ENCODE results near the gene ADAM30.

The ADAM30 gene

DNA sequence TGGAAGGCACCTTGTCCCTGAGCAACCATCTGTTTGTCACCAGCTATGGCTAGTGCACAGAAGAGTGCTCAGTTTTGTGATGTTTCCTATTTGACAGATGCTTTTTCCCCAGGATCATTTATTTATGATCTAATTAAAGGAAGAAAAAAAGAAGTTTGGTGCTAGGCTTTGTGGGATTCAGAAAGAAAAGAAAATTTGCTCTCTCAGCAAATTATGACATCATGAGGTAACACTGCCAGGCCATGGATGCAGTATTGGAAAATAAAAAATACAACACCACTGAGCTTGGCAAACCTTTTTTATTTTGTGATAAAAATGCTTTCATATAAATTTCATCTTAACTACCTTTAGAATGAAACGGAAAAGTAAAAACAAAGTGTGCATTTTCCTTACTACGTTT, 15.5 kb upstream of the ADAM30 start:
- Histone ChIP-seq H3K27me3 (ENCODE audit: insufficient read depth, low read length) (no peaks in the 10 kb centered on the region), H3K9me2 (ENCODE audit: low read depth, low read length) (no peaks in the 10 kb centered on the region), H3K9me3 (ENCODE audit: low read length) (no peaks in the 10 kb centered on the region), H3K4me3 (ENCODE audit: low read depth, low read length, poor library complexity, severe bottlenecking) (no peak overlapping the region), H4K20me1 (ENCODE audit: insufficient read depth, low read length) (no peaks in the 10 kb centered on the region), H3K9ac (ENCODE audit: low read length) (no peak overlapping the region), H3K4me1 (ENCODE audit: insufficient read depth, low read length, severe bottlenecking) (no peaks in the 10 kb centered on the region), H3K4me2 (ENCODE audit: low read length) (no peak overlapping the region), H3K27ac (ENCODE audit: low read depth, low read length, poor library complexity, severe bottlenecking) (no peak overlapping the region), H2AFZ (ENCODE audit: low read length) (no peak overlapping the region), H3K36me3 (ENCODE audit: insufficient read depth, low read length) (peaks cover 30% of the 10 kb centered on the region), H3F3A (ENCODE audit: insufficient read depth, low read length) (no peaks in the 10 kb centered on the region), H3K79me2 (ENCODE audit: insufficient read depth, low read length) (no peaks in the 10 kb centered on the region)
- TF ChIP-seq, protein P1, sequence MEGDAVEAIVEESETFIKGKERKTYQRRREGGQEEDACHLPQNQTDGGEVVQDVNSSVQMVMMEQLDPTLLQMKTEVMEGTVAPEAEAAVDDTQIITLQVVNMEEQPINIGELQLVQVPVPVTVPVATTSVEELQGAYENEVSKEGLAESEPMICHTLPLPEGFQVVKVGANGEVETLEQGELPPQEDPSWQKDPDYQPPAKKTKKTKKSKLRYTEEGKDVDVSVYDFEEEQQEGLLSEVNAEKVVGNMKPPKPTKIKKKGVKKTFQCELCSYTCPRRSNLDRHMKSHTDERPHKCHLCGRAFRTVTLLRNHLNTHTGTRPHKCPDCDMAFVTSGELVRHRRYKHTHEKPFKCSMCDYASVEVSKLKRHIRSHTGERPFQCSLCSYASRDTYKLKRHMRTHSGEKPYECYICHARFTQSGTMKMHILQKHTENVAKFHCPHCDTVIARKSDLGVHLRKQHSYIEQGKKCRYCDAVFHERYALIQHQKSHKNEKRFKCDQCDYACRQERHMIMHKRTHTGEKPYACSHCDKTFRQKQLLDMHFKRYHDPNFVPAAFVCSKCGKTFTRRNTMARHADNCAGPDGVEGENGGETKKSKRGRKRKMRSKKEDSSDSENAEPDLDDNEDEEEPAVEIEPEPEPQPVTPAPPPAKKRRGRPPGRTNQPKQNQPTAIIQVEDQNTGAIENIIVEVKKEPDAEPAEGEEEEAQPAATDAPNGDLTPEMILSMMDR (IDR thresholded peaks at IDR 0.05; ENCODE audit: low read length): no peak
- TF ChIP-seq EZH2 (IDR thresholded peaks at IDR 0.05; ENCODE audit: borderline replicate concordance, low read length): no peak

DNA sequence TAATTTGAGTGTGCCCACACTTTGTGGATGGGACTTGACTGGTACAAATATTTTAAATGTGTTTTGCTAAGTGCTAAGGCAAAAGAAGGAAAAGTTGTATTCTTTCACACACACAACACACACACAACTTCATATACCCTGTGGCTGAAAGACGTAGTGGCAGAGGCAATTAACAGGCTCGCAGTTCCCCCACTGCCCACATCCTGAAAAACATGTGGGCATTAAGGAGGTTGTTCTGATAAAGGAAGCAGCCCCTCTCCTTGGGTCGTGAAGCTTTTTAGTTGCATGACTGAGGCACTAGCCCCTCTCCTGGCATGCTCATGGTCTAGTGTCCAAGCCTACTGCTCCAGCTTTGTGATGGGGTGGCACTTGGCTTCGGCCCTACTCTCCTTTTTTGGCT, 14.3 kb upstream of the ADAM30 start:
- H3K27me3 ChIP-seq (ENCODE audit: insufficient read depth, low read length): no peaks in the 10 kb centered on the region
- peaks cover 3% of the 10 kb centered on the region; the same call in 1 of the 2 replicates for H3K9me3 ChIP-seq (ENCODE audit: low read length)
- H3K9me2 ChIP-seq (ENCODE audit: low read depth, low read length): no peaks in the 10 kb centered on the region
- H3K27ac ChIP-seq (ENCODE audit: low read depth, low read length, poor library complexity, severe bottlenecking): no peak overlapping the region
- H4K20me1 ChIP-seq (ENCODE audit: insufficient read depth, low read length): no peaks in the 10 kb centered on the region
- no peaks in the 10 kb centered on the region for H3K4me1 ChIP-seq (ENCODE audit: insufficient read depth, low read length, severe bottlenecking)
- no peaks in the 10 kb centered on the region for H3F3A ChIP-seq (ENCODE audit: insufficient read depth, low read length)
- H2AFZ ChIP-seq (ENCODE audit: low read length): no peak overlapping the region
- no peak for TF ChIP-seq EZH2 (IDR thresholded peaks at IDR 0.05; ENCODE audit: borderline replicate concordance, low read length)
- TF ChIP-seq, protein P1 (IDR thresholded peaks at IDR 0.05; ENCODE audit: low read length): no peak
- H3K79me2 ChIP-seq (ENCODE audit: insufficient read depth, low read length): no peaks in the 10 kb centered on the region
- no peak overlapping the region for H3K4me2 ChIP-seq (ENCODE audit: low read length)
- no peak overlapping the region for H3K4me3 ChIP-seq (ENCODE audit: low read depth, low read length, poor library complexity, severe bottlenecking)
- H3K9ac ChIP-seq (ENCODE audit: low read length): no peak overlapping the region
- H3K36me3 ChIP-seq (ENCODE audit: insufficient read depth, low read length): peaks cover 18% of the 10 kb centered on the region

DNA sequence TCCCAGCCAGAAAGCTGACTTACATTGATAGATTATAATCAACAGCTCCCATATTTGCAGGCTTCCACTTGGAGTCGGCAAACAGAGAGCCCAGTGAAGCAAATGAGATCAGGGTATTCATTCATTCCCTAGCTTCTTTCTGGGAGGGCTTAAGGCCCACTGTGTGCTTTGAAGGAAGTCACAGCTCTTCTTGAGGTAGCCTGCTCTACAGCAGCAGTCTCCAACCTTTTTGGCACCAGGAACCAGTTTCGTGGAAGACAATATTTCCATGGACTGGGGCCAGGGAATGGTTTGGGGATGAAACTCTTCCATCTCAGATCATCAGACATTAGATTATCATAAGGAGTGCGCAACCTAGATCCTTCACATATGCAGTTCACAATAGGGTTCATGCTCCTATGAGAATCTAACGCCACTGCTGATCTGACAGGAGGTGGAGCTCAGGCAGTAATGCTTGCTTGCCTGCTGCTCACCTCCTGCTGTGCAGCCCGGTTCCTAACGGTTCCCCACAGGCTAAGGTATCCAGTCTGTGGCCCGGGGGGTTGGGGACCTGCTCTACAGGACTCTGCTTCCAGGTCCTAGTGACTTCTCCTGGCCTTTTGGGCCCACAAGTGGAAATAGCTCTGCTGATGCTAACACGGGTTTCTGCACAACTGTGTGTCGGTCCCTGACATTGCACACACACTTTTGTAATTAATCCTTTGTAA, 13.7 kb upstream of the ADAM30 start:
- no peak overlapping the region for H3K4me3 ChIP-seq (ENCODE audit: low read depth, low read length, poor library complexity, severe bottlenecking)
- no peak overlapping the region for H3K9ac ChIP-seq (ENCODE audit: low read length)
- peaks cover 3% of the 10 kb centered on the region; the same call in 1 of the 2 replicates for H3K9me3 ChIP-seq (ENCODE audit: low read length)
- TF ChIP-seq EZH2 (IDR thresholded peaks at IDR 0.05; ENCODE audit: borderline replicate concordance, low read length): no peak
- TF ChIP-seq, protein P1 (IDR thresholded peaks at IDR 0.05; ENCODE audit: low read length): no peak
- no peaks in the 10 kb centered on the region for H3K79me2 ChIP-seq (ENCODE audit: insufficient read depth, low read length)
- H3F3A ChIP-seq (ENCODE audit: insufficient read depth, low read length): no peaks in the 10 kb centered on the region
- H2AFZ ChIP-seq (ENCODE audit: low read length): no peak overlapping the region
- H3K27me3 ChIP-seq (ENCODE audit: insufficient read depth, low read length): no peaks in the 10 kb centered on the region
- H3K9me2 ChIP-seq (ENCODE audit: low read depth, low read length): no peaks in the 10 kb centered on the region
- no peak overlapping the region for H3K4me2 ChIP-seq (ENCODE audit: low read length)
- no peaks in the 10 kb centered on the region for H3K4me1 ChIP-seq (ENCODE audit: insufficient read depth, low read length, severe bottlenecking)
- peaks cover 12% of the 10 kb centered on the region; the same call in 1 of the 2 replicates for H3K36me3 ChIP-seq (ENCODE audit: insufficient read depth, low read length)
- no peak overlapping the region for H3K27ac ChIP-seq (ENCODE audit: low read depth, low read length, poor library complexity, severe bottlenecking)
- H4K20me1 ChIP-seq (ENCODE audit: insufficient read depth, low read length): no peaks in the 10 kb centered on the region
